WERI-Rb-1 (cell line): Measurements from ENCODE around the gene CALU.

Source experiments
- DNase-seq: peaks from one replicate; pipeline ENCODE4 v3.0.0-alpha.2; 2020
- H3K27ac ChIP-seq: fragments of 250-450 bp; sonication (Bioruptor Pico); 2 replicates; pipeline ENCODE4 v1.5.1; 2020; ENCODE audit warnings: mild to moderate bottlenecking, moderate library complexity
- H3K27me3 ChIP-seq: fragments of 250-450 bp; sonication (Bioruptor Pico); 2 replicates; pipeline ENCODE4 v1.5.1; 2021; ENCODE audit warnings: mild to moderate bottlenecking, low read depth, moderate library complexity; ENCODE audit not compliant: insufficient read depth, severe bottlenecking
- H3K36me3 ChIP-seq: fragments of 250-450 bp; sonication (Bioruptor Pico); 2 replicates; pipeline ENCODE4 v1.5.1; 2020; ENCODE audit warnings: mild to moderate bottlenecking, moderate library complexity
- H3K4me3 ChIP-seq: 2 replicates; pipeline ENCODE4 v1.5.1; 2011; ENCODE audit warnings: low read depth, mild to moderate bottlenecking, control low read depth, low read length
- H3K9me3 ChIP-seq: fragments of 250-450 bp; sonication (Bioruptor Pico); 2 replicates; pipeline ENCODE4 v1.5.1; 2021; ENCODE audit warnings: mild to moderate bottlenecking, moderate library complexity; ENCODE audit not compliant: severe bottlenecking
- TF ChIP-seq, protein P1 (sequence below): IDR thresholded peaks from 2 replicates; pipeline ENCODE4 v1.5.1; 2011; ENCODE audit warnings: low read depth, mild to moderate bottlenecking, control low read depth, inconsistent platforms, low read length

The CALU gene

DNA sequence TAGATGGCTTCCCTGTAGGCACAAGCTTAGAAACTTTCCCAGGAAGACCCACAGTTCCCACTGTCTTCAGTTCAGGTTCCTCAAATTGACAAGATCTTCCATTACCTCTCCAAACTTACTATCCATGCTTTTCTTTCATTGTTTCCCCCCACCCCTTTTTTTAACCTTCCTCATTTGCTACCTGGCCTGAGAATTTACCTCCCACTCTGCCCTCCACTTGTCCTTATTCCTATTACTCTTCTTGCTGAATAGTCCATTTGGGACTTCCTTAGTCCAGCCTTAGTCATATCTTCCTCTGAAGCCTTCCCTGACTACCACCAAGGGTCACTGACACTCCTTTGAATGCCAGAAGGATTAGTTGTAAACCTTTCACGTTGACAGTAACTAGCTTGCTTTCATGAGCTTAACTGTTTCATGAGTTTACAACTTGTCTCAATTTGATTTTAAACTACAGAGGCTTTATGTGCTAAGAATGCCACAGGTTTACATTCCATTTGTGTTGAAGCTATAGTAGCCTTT, 1.2 kb upstream of the CALU start:
- no peak for DNase-seq
- TF ChIP-seq, protein P1, sequence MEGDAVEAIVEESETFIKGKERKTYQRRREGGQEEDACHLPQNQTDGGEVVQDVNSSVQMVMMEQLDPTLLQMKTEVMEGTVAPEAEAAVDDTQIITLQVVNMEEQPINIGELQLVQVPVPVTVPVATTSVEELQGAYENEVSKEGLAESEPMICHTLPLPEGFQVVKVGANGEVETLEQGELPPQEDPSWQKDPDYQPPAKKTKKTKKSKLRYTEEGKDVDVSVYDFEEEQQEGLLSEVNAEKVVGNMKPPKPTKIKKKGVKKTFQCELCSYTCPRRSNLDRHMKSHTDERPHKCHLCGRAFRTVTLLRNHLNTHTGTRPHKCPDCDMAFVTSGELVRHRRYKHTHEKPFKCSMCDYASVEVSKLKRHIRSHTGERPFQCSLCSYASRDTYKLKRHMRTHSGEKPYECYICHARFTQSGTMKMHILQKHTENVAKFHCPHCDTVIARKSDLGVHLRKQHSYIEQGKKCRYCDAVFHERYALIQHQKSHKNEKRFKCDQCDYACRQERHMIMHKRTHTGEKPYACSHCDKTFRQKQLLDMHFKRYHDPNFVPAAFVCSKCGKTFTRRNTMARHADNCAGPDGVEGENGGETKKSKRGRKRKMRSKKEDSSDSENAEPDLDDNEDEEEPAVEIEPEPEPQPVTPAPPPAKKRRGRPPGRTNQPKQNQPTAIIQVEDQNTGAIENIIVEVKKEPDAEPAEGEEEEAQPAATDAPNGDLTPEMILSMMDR: no peak
- Histone ChIP-seq H3K9me3 (no peaks in the 10 kb centered on the region), H3K36me3 (peaks cover 7% of the 10 kb centered on the region; the same call in 1 of the 2 replicates), H3K27ac (no peak overlapping the region), H3K27me3 (no peaks in the 10 kb centered on the region), H3K4me3 (peak overlapping the region; percentile 99; the same call in 1 of the 2 replicates)

DNA sequence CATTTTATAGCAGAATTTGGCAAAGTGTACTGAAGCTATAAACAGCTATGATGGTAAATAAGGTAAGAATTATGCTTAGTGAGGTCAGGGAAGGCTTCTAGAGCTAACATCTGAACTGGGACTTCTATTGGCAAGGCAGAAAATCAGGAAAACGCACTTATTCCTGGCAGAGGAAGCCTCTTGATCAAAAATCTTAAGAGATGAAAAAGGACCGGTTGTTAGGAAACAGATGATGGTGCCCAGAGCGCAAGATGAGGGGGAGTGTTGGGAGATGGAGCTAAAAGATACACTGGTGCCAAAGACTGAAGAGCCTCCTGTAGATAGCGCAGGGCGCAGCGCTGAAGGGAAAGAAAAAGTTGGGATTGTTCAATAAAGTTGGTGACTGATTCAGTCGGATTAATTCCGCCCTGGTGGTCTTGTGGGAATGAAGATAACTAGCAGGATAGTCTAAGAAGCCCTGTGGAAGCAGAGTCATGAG, 550 bp upstream of the CALU start:
- Histone ChIP-seq H3K27ac (peak overlapping the region; percentile 79), H3K9me3 (no peaks in the 10 kb centered on the region), H3K27me3 (no peaks in the 10 kb centered on the region), H3K36me3 (peaks cover 7% of the 10 kb centered on the region), H3K4me3 (peak overlapping the region; percentile 99)
- no peak for DNase-seq
- TF ChIP-seq, protein P1: no peak

DNA sequence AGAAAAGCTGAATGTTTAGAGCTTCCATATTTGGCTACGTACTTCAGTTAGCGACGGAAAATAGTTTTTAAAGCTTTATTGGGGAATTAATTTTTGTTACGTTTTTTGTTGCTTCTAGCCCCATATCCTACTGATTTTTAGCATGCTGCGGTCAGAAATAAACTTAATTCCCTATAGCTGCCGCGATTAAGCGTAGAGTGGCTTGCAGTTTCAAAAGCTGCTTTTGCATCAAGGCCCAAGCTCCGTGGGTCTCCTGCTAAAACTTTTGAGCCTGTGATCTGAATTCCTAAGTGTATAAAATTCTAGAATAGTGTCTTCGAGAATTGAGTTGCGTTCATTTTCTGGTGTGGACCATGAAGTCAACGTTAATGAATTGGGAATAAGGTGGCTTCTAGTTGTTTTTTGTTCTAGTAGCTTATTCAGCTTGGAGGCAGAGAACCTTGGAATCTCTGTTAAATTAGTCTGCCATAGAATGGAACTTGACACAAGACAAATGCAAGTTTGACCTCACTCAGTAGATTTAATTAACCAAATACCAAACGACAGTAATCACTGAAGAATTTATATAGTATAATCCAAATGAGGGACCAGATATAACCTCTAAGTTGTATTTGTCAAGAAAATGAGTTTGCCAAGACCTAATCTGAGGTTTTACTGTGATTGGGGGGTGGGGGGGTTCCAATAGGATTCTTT, 977 bp downstream of the CALU start:
- H3K36me3 ChIP-seq: peaks cover 7% of the 10 kb centered on the region
- peak overlapping the region; percentile 99 for H3K4me3 ChIP-seq
- no peak for DNase-seq
- no peaks in the 10 kb centered on the region for H3K27me3 ChIP-seq
- TF ChIP-seq, protein P1: no peak
- H3K27ac ChIP-seq: peak overlapping the region; percentile 77
- no peaks in the 10 kb centered on the region for H3K9me3 ChIP-seq

DNA sequence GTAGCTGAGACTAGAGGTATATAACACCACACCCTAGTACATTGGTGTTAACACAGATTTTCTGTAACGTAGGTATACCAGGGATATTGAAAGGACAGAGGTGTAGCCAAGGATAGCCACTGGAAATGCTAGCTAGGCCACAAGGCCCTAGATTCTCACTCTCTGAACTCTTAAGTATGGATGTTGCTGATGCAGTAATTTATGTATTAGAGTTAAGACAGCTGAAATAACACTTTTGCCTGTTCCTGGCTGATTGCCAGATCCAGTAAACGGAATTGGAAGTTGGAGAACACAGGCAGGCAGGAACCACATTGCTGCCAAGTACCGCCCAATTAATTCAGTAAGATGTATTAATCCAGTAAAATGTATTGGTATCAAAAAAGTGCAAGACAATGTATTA, 1.8 kb downstream of the CALU start:
- TF ChIP-seq, protein P1: no peak
- no peak for DNase-seq
- Histone ChIP-seq H3K4me3 (no peak overlapping the region), H3K9me3 (no peaks in the 10 kb centered on the region), H3K36me3 (peaks cover 7% of the 10 kb centered on the region), H3K27ac (no peak overlapping the region), H3K27me3 (no peaks in the 10 kb centered on the region)

DNA sequence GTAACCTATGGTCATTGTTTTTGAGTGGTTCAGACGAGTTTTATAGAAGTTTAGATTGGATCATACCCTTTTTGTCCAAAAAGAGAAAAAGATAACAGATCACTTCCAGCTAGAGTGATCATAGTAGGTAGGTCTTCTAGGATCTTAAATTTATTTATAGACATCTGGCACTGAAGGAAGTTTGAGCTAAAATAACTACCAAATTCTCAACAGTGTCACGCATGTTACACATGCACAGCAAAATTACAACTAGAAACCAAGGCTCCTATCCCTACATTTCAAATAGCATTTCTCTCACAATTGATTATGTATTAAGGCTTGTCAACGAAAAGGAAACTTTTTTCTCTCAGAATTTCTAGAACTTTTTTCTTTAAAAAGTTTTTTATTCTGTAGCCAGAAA, 2.3 kb downstream of the CALU start:
- peaks cover 7% of the 10 kb centered on the region for H3K36me3 ChIP-seq
- TF ChIP-seq, protein P1: no peak
- no peaks in the 10 kb centered on the region for H3K9me3 ChIP-seq
- H3K4me3 ChIP-seq: no peak overlapping the region
- no peaks in the 10 kb centered on the region for H3K27me3 ChIP-seq
- no peak overlapping the region for H3K27ac ChIP-seq
- DNase-seq: no peak

DNA sequence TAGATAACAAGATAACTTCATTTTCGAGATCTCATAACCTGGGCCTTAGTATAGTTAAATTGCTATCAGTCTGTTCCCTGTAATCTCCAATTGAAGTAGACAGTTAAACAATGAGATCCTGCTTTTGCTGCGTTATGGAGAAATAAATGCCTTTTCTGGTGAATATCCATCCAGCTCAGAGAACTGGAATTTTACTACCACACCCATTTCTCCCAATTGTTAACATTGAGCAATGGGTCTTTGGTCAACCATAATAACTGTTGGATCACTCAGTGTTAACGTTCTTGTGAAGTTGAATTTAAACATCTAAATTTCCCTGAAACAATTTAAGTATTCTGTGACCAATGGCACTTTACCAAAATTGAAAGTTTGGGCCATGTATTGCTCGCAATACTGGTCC, 3.0 kb downstream of the CALU start:
- H3K27ac ChIP-seq: no peak overlapping the region
- no peaks in the 10 kb centered on the region for H3K27me3 ChIP-seq
- no peak for DNase-seq
- H3K9me3 ChIP-seq: no peaks in the 10 kb centered on the region
- no peak overlapping the region for H3K4me3 ChIP-seq
- TF ChIP-seq, protein P1: no peak
- peaks cover 7% of the 10 kb centered on the region for H3K36me3 ChIP-seq
